GM23338 (cell line): Measurements from ENCODE around the gene FGF16. TPM values are rescaled to one million over a fixed set of nuclear protein-coding genes. Genes with fewer than 3 reads are reported as not detected.

Source experiments
- ATAC-seq: fragments of 200-7000 bp; cut with Tn5 transposase; 3 replicates; pipeline ENCODE4 v1.9.1; 2020
- DNase-seq: peaks from one replicate; pipeline ENCODE4 v3.0.0-alpha.2; 2015; ENCODE audit warnings: low spot score
- H2AFZ ChIP-seq: fragments of 200-600 bp; sonication (generic); 2 replicates; pipeline ENCODE4 v1.8.0; 2016; ENCODE audit warnings: antibody characterized with exemption, mild to moderate bottlenecking, moderate library complexity
- H3F3A ChIP-seq: fragments of 200-600 bp; sonication (generic); replicated peaks from 2 replicates; pipeline ENCODE4 v1.8.0; 2017; ENCODE audit warnings: antibody characterized with exemption, mixed run types, low read depth
- H3K27ac ChIP-seq: fragments of 200-600 bp; sonication (generic); 2 replicates; pipeline ENCODE4 v1.6.1; 2016; ENCODE audit warnings: low read depth
- H3K27me3 ChIP-seq: fragments of 200-600 bp; sonication (generic); 2 replicates; pipeline ENCODE4 v1.8.0; 2016; ENCODE audit warnings: mild to moderate bottlenecking, mixed run types, moderate library complexity; ENCODE audit not compliant: insufficient read depth
- H3K36me3 ChIP-seq: fragments of 200-600 bp; sonication (generic); 2 replicates; pipeline ENCODE4 v1.8.0; 2016; ENCODE audit warnings: mild to moderate bottlenecking; ENCODE audit not compliant: insufficient read depth
- H3K4me1 ChIP-seq: fragments of 200-600 bp; sonication (generic); 2 replicates; pipeline ENCODE4 v1.8.0; 2016; ENCODE audit warnings: mild to moderate bottlenecking, moderate library complexity; ENCODE audit not compliant: insufficient read depth
- H3K4me2 ChIP-seq: fragments of 200-600 bp; sonication (generic); 2 replicates; pipeline ENCODE4 v1.7.1; 2017; ENCODE audit warnings: mixed run types
- H3K4me3 ChIP-seq: fragments of 200-600 bp; sonication (generic); 2 replicates; pipeline ENCODE4 v1.6.1; 2016; ENCODE audit warnings: mixed run types
- H3K79me2 ChIP-seq: fragments of 200-600 bp; sonication (generic); replicated peaks from 2 replicates; pipeline ENCODE4 v1.8.0; 2017; ENCODE audit warnings: mild to moderate bottlenecking; ENCODE audit not compliant: insufficient read depth
- H3K9me2 ChIP-seq: fragments of 200-600 bp; sonication (generic); 2 replicates; pipeline ENCODE4 v1.8.0; 2017; ENCODE audit not compliant: insufficient read depth
- H4K20me1 ChIP-seq: fragments of 200-600 bp; sonication (generic); replicated peaks from 2 replicates; pipeline ENCODE4 v1.8.0; 2017; ENCODE audit warnings: mild to moderate bottlenecking; ENCODE audit not compliant: insufficient read depth
- H3K27ac Mint-ChIP-seq: 2 replicates; pipeline ENCODE4 v1.8.0; 2020; ENCODE audit warnings: inconsistent platforms, mild to moderate bottlenecking, moderate library complexity, mixed read lengths
- H3K27me3 Mint-ChIP-seq: 3 replicates; pipeline ENCODE4 v1.8.0; 2022; ENCODE audit warnings: low read depth, mild to moderate bottlenecking, moderate library complexity, mixed read lengths, inconsistent platforms; ENCODE audit not compliant: insufficient read depth, poor library complexity
- H3K36me3 Mint-ChIP-seq: 3 replicates; pipeline ENCODE4 v1.8.0; 2021; ENCODE audit warnings: low read depth, mild to moderate bottlenecking, inconsistent platforms, moderate library complexity, mixed read lengths
- H3K4me1 Mint-ChIP-seq: 3 replicates; pipeline ENCODE4 v1.8.0; 2020; ENCODE audit warnings: mild to moderate bottlenecking, inconsistent platforms, mixed read lengths
- H3K4me3 Mint-ChIP-seq: 3 replicates; pipeline ENCODE4 v1.8.0; 2021; ENCODE audit warnings: moderate library complexity, mild to moderate bottlenecking, inconsistent platforms, mixed read lengths
- H3K9me3 Mint-ChIP-seq: 3 replicates; pipeline ENCODE4 v1.8.0; 2020; ENCODE audit warnings: moderate library complexity, mild to moderate bottlenecking, inconsistent platforms, mixed read lengths
- CREB1 ChIP-seq: fragments of 250-450 bp; sonication (Bioruptor Pico); IDR thresholded peaks from 2 replicates; pipeline ENCODE4 v1.5.0; 2020; ENCODE audit warnings: low read depth, mild to moderate bottlenecking, moderate library complexity
- EZH2 ChIP-seq: fragments of 200-600 bp; sonication (generic); IDR thresholded peaks from one replicate; pipeline ENCODE4 v1.8.0; 2017; ENCODE audit warnings: antibody characterized with exemption, mild to moderate bottlenecking, low read depth; ENCODE audit not compliant: unreplicated experiment
- EZH2phosphoT487 ChIP-seq: fragments of 200-600 bp; sonication (generic); IDR thresholded peaks from one replicate; pipeline ENCODE4 v1.8.1; 2018; ENCODE audit warnings: antibody characterized with exemption; ENCODE audit not compliant: unreplicated experiment
- JUNB ChIP-seq: IDR thresholded peaks from one replicate; pipeline ENCODE4 v1.6.1; 2016; ENCODE audit warnings: antibody characterized with exemption; ENCODE audit not compliant: unreplicated experiment
- NANOG ChIP-seq: IDR thresholded peaks from 2 replicates; pipeline ENCODE4 v1.6.1; 2016; ENCODE audit warnings: antibody characterized with exemption, borderline replicate concordance
- POLR2AphosphoS5 ChIP-seq: IDR thresholded peaks from 2 replicates; pipeline ENCODE4 v1.6.1; 2016; ENCODE audit warnings: antibody characterized with exemption, low read depth
- STAT1 ChIP-seq: IDR thresholded peaks from one replicate; pipeline ENCODE4 v1.6.1; 2016; ENCODE audit warnings: antibody characterized with exemption; ENCODE audit not compliant: unreplicated experiment
- ZNF114 ChIP-seq: fragments of 250-450 bp; sonication (Bioruptor Pico); IDR thresholded peaks from 2 replicates; pipeline ENCODE4 v1.5.0; 2020; ENCODE audit warnings: mild to moderate bottlenecking, moderate library complexity
- ZNF331 ChIP-seq: fragments of 250-450 bp; sonication (Bioruptor Pico); IDR thresholded peaks from 2 replicates; pipeline ENCODE4 v1.5.0; 2020; ENCODE audit warnings: low read depth, mild to moderate bottlenecking, moderate library complexity
- polyA plus RNA-seq: library from polyadenylated mRNA; unstranded; fragments of >200 nt; fragmentation: Nextera tagmentation; extraction: Ambion mirVana; gene quantifications from 2 replicates; pipeline ENCODE4 v1.2.1, GENCODE V29; 2016
- total RNA-seq: library from RNA; depleted of rRNA; stranded (reverse); fragments of >200 nt; shearing (Covaris generic); gene quantifications from 2 replicates; pipeline ENCODE4 v1.2.3, GENCODE V29; 2014
- TF ChIP-seq, protein P1 (sequence below): IDR thresholded peaks from one replicate; pipeline ENCODE4 v1.6.1; 2018; ENCODE audit warnings: antibody characterized with exemption; ENCODE audit not compliant: unreplicated experiment
- TF ChIP-seq, protein P2 (sequence below): IDR thresholded peaks from 2 replicates; pipeline ENCODE4 v1.6.1; 2016; ENCODE audit warnings: antibody characterized with exemption
- TF ChIP-seq, protein P3 (sequence below), 2 experiments: fragments of 200-600 bp in 1 of 2; sonication (generic) in 1 of 2; conservative IDR thresholded peaks; 2 replicates each; pipeline versions ENCODE4 v1.5.1 to v1.6.1; 2016 to 2017; ENCODE audit warnings: antibody characterized with exemption in 2 of 2, low read depth in 2 of 2, mild to moderate bottlenecking in 2 of 2, moderate library complexity in 1 of 2

The FGF16 gene
- total and polyA plus RNA-seq, 2 experiments from 2014 or later, result 1.6 to 2.3 TPM

DNA sequence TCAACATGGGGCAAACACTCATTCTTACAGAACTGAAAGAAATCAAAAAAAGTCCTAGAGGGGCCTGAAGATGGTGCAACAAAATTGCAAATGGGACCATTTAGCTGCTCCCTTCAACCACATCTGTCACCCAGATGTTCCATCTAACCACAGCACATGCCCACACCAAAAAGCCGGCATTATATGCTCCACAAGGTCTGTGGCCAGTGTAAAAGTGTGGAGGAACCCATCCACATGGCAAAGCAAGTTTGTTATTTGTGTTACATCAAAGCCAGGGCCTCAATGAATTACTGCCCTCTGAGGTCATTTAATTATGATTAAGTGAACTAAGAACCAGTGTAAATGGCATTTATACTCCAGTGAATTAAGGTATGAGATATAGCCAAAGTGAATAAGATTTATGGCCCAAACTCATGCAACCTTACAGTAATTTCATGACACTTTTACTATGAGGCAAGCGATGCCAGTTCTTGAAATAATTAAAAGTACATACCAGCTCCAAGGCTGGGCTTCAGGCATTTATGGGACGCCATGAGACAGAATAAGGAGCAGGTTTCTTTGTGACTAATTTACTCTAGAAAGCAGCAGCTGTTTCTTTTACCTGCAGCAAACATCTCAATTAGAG lies 48.7 kb upstream of the FGF16 start:
- Histone ChIP-seq H2AFZ (no peak overlapping the region), H3K27ac (no peak overlapping the region), H3K4me3 (no peak overlapping the region), H3K9me2 (no peaks in the 10 kb centered on the region), H3K27me3 (no peaks in the 10 kb centered on the region), H3K36me3 (no peaks in the 10 kb centered on the region), H3F3A (no peaks in the 10 kb centered on the region), H3K4me2 (no peak overlapping the region), H3K4me1 (no peaks in the 10 kb centered on the region), H3K79me2 (no peaks in the 10 kb centered on the region), H4K20me1 (no peaks in the 10 kb centered on the region)
- ATAC-seq, result no peak
- H3K4me1 Mint-ChIP-seq, result no peaks in the 10 kb centered on the region
- no peak overlapping the region for H3K4me3 Mint-ChIP-seq
- no peak overlapping the region for H3K27ac Mint-ChIP-seq
- H3K9me3 Mint-ChIP-seq, result peaks cover 7% of the 10 kb centered on the region; the same call in 1 of the 3 replicates
- TF ChIP-seq CREB1 (CRISPR knock-in tag), result no peak
- TF ChIP-seq JUNB, result no peak
- TF ChIP-seq ZNF114 (CRISPR knock-in tag), result no peak
- TF ChIP-seq ZNF331 (CRISPR knock-in tag), result no peak
- TF ChIP-seq, protein P1, sequence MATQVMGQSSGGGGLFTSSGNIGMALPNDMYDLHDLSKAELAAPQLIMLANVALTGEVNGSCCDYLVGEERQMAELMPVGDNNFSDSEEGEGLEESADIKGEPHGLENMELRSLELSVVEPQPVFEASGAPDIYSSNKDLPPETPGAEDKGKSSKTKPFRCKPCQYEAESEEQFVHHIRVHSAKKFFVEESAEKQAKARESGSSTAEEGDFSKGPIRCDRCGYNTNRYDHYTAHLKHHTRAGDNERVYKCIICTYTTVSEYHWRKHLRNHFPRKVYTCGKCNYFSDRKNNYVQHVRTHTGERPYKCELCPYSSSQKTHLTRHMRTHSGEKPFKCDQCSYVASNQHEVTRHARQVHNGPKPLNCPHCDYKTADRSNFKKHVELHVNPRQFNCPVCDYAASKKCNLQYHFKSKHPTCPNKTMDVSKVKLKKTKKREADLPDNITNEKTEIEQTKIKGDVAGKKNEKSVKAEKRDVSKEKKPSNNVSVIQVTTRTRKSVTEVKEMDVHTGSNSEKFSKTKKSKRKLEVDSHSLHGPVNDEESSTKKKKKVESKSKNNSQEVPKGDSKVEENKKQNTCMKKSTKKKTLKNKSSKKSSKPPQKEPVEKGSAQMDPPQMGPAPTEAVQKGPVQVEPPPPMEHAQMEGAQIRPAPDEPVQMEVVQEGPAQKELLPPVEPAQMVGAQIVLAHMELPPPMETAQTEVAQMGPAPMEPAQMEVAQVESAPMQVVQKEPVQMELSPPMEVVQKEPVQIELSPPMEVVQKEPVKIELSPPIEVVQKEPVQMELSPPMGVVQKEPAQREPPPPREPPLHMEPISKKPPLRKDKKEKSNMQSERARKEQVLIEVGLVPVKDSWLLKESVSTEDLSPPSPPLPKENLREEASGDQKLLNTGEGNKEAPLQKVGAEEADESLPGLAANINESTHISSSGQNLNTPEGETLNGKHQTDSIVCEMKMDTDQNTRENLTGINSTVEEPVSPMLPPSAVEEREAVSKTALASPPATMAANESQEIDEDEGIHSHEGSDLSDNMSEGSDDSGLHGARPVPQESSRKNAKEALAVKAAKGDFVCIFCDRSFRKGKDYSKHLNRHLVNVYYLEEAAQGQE, result no peak
- TF ChIP-seq EZH2, result no peak
- no peak for TF ChIP-seq STAT1
- no peak for TF ChIP-seq POLR2AphosphoS5
- TF ChIP-seq, protein P2, sequence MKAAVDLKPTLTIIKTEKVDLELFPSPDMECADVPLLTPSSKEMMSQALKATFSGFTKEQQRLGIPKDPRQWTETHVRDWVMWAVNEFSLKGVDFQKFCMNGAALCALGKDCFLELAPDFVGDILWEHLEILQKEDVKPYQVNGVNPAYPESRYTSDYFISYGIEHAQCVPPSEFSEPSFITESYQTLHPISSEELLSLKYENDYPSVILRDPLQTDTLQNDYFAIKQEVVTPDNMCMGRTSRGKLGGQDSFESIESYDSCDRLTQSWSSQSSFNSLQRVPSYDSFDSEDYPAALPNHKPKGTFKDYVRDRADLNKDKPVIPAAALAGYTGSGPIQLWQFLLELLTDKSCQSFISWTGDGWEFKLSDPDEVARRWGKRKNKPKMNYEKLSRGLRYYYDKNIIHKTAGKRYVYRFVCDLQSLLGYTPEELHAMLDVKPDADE, result no peak
- no peak for TF ChIP-seq NANOG
- TF ChIP-seq EZH2phosphoT487, result no peak
- TF ChIP-seq, protein P3, sequence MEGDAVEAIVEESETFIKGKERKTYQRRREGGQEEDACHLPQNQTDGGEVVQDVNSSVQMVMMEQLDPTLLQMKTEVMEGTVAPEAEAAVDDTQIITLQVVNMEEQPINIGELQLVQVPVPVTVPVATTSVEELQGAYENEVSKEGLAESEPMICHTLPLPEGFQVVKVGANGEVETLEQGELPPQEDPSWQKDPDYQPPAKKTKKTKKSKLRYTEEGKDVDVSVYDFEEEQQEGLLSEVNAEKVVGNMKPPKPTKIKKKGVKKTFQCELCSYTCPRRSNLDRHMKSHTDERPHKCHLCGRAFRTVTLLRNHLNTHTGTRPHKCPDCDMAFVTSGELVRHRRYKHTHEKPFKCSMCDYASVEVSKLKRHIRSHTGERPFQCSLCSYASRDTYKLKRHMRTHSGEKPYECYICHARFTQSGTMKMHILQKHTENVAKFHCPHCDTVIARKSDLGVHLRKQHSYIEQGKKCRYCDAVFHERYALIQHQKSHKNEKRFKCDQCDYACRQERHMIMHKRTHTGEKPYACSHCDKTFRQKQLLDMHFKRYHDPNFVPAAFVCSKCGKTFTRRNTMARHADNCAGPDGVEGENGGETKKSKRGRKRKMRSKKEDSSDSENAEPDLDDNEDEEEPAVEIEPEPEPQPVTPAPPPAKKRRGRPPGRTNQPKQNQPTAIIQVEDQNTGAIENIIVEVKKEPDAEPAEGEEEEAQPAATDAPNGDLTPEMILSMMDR (conservative IDR thresholded peaks at IDR 0.05; ENCODE audit: low read depth in 2 of 2), result no peak
- no peak for DNase-seq
- H3K27me3 Mint-ChIP-seq, result no peaks in the 10 kb centered on the region
- H3K36me3 Mint-ChIP-seq, result no peaks in the 10 kb centered on the region
